Measurements from ENCODE around the gene PDGFRB. TPM values are rescaled to one million over a fixed set of nuclear protein-coding genes. Genes with fewer than 3 reads are reported as not detected.

PDGFRB gene
- total RNA-seq, 2 donors from 2014 or later, result 62.9 to 68.3 TPM

DNA sequence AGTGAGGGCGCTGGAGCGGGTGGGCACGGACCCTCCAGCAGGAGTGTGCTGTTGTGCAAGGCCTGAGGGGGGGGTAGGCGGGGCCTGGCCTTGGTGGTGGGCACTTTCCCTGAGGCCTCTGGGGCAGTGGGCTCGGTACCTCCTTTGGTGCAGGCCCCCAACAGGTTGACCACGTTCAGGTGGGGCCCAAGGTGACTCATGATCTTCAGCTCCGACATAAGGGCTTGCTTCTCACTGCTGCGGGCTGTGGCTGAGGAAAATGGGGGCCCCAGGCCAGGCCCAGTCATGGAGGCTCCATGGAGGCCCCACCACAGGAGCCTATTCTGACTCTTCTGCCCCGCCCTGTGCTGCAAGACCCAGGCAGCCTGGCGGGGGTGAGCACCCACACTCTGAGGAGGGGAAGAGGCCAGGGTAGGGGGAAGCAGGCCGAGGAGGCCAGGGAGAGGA, 31.5 kb downstream of the PDGFRB start:
- intact Hi-C loops (cut with DNase I), result no loop called here
- ATAC-seq (no peak), DNase-seq (no peak)

DNA sequence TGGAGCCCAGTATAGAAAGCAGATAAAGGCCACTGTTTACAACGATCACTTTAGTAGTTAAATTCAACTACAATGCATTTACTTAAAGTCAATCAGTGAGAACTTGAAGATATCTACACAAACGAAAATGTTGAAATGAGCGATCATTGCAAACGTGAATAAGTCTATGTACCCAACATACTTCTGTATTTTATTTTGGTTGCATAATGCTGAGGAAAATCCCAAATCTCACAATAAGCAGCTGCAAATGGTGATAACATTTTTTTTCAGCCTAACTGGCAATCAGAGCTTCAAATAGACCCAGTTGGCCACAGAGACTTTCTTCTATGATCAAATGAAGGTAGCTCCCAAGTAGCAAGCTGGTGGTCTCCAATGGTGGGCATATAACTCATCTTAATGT, 32.1 kb downstream of the PDGFRB start:
- intact Hi-C loops (cut with DNase I), result no loop called here

DNA sequence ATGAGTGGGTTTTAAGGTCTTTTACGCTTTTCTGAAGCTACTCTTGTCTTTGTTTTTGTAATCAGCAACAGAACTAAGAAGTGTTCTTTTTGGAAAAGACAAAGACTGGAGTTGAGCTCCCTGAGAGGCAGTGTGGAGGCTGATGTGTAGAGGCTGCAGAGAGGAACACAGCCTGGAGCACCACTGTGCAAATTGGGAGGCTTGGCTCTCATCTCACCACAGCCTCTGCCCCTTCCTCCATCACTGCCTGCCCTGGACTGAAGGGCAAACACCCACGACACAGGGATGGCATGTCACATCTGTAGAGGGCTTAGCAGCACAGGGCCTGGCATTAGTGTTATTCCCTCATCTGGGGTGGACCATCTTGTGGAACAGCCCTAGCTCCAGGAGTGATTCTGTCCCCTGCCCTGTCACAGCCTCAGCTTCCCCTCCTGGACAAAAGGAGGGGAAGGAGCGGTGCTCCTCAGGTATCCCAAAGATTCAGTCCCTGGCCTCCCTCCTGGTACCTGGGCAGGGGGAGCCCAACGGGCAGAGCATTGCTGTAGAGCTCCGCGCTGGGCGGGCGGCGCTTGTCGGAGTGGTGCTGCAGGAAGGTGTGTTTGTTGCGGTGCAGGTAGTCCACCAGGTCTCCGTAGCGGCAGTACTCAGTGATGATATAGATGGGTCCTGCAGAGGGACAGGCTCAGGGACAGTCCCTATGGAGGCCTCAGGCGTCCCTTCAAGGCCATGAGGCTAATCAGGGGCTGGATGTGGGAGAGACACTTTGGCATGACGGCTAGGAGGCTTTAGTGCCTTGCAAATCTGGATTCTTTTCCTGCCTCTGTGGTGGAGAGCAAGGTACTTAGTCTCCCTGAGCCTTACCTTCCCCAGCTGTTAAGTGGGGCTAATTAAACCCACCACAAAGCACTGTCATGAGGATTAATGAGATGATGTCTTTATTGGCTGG, 32.8 kb downstream of the PDGFRB start:
- DNase-seq (no peak), ATAC-seq (no peak)
- intact Hi-C loops (cut with DNase I), result no loop called here

More for the DNA sequence above, 32.1 kb downstream of the PDGFRB start:
- ATAC-seq (no peak), DNase-seq (no peak)

DNA sequence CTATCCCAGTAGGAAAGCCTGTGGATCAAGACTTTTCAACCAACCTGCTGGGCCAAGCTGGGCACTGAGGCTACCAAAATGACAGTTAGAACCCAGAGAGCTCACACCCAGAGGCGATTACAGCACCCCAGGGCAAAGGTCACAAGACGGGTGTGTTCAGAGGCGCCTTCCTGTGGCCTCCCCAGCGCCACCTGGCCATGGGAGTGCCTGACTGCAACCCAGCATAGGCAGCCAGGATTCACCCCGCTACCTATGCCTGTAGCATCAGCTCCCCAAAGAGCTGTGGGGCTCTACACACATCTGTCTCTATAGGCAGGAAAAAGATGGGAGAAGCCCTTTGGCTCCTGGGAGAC, 33.5 kb downstream of the PDGFRB start:
- DNase-seq (no peak), ATAC-seq (no peak)
- intact Hi-C loops (cut with DNase I), result no loop called here

DNA sequence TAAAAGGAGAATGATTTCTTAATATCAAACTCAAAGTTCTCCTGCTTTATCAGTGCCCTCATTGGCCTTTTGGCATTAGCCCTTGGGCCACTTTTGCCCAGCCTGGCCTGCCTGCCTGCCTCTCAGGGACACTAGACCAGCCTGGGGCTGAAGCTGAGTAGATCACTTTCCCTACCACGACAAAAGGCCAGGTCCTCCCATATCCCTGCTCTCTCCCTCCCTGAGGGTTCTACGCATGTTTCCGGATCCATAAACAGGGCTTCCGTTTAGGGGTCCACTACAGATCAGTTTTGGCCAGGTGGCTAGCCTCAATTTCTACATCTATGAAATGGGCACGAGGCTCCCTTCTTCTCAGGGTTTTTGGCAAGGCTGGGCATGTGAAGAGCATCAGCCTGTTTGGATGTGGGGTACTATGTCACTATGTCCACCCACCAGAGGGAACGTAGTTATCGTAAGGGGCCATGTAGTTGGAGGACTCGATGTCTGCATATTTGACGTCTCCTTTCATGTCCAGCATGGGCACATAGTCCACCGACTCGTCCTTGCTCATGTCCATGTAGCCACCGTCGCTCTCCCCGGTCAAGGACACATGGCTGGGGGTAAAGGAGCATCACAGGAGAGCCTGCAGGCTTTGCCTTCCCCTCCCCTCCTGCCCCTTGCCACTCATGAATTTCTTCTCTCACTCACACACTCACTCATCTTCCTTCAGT, 34.0 kb downstream of the PDGFRB start:
- intact Hi-C loops (cut with DNase I), result no loop called here
- DNase-seq (no peak), ATAC-seq (no peak)

DNA sequence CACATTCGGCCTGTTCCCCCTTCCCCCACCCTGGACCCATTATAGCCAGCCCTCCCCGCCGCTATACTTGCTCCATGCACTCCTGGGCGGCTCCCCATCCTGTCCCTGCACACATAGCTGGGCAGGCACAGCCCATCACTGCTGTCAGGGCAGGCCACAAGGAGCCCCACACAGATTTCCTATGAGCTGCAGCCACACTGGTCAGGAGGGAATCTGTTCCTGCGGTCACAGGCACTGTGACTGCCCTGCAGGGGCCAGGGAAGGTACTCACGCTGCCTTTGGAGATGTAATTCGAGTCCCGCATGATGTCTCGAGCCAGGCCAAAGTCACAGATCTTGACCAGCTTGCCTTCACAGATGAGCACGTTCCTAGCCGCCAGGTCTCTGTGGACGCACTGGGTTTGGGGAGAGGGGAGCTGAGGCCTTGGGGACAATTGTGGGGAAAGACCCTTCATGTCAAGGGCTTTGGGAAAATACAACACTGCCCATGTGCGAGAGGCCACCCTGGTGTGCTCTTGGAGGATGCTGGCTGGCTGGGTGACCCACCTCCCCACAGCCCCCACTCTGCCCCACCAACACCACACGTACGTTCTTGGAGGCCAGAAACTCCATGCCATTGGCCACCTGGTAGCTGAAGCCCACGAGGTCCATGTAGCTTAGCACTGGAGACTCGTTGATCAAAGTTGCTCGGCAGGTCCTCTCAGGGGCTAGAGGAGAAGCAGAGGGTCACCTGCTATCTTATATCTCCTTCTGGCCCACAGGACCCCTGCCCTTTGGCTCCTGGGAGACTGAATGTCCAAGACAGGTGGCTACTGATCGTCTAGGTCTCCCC, 34.8 kb downstream of the PDGFRB start:
- intact Hi-C loops (cut with DNase I), result no loop called here
- ATAC-seq (no peak), DNase-seq (no peak)

DNA sequence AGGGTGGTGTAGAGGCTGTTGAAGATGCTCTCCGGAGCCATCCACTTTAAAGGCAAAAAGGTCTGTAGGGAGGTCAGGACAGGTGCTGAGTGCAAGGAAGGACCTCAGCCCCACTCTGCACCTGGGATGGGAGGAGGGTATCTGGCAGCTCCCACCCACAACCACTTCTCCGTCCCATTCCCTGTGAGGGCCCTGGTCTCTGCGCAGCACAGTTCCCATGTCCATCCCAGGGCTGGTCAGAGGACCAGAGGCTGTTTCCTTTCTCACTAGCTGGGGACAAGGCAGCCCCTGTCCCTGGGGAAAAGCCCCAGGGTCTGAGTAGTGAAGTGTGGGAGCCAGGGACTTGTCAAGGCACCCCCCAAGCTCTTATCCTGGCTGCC, 35.6 kb downstream of the PDGFRB start:
- no peak for DNase-seq
- intact Hi-C loops (cut with DNase I), result no loop called here
- ATAC-seq, result no peak

DNA sequence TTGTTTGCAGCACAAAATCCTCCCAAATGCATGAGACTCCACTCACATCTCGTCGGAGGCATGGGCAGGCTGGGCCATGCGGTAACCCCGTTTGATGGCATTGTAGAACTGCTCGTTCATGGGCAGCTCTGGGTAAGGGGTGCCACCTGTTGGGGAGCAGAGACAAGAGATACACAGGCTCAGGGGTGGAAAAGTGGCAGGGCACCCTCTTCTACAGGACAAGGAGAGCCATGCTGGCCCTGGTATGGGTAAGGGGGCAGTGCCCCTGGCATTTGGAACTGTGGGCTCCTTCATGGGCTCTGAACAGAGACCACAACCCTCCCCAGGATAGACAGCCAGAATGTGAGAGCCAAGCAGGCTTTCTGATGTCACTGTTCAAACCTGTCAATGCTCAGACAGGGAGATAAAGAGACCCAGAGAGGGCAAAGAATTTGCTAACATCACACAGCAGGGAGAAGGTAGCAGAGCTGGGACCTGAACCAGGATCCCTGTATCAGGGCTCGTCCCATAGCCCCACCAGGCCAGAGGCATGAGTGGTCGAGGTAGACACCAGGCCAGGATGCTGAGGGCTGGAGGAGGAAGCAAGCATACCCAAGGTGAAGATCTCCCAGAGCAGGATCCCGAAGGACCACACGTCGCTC, 36.1 kb downstream of the PDGFRB start:
- ATAC-seq, result no peak
- intact Hi-C loops (cut with DNase I), result no loop called here
- no peak for DNase-seq

DNA sequence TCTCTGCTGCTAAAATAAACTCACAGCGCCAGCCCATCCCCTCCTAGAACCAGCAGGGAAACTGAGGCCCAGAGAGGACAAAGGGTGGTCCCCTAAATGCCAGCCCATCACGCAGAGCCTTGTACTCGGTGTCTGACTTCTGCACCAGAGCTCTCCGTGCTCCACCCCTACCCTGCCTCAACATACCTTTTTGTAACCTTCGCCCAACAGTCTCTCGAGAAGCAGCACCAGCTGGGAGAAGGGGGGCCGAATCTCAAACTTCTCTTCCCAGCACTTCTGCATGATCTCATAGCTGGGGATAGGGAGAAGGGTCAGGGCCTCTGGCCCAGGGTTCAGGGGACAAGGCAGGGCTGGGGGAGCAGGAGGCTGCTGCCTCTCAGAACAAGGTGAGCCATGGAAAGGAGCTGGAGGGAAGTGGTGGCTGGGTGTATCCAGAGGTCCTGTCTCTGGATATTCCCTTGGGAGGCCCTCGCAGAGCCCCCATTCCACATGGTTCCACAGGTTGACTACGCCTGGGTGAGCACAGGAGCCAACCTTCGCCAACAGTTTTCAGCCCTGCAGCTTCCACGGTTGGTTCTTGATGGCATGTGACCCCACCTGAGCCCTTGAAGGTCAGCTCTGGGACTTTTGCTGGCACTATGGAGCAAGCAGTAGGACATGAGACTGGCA, 37.0 kb downstream of the PDGFRB start:
- ATAC-seq, result no peak
- DNase-seq, result no peak

DNA sequence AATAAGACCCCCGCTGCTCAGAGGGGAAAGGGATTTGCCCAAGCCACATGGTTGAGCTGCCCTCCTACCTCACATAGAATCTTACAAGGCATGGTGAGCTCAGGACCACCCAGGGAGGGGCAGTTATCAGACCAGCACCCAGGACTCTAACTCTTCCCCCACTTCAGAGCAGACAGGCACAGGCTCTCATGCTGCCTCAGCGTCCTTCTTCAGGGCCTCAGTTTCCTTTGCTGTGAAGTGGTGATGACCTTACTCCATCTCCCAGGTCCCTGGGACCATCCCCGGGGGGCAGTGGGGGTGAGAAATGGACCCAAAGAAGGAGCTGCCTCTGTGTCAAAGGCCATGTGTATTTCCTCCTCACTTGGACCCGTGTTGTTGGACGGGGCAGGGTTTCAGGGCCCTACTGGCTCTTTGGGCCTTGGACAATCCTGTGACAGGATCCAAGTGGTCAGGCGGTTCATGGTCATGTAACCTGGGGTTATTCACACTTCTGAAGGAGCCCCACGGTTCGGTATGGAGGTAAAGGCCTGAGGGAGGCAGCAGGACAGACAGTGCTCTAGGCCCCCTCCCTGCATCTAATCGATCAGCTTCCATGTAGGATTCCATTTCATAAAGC, 37.6 kb downstream of the PDGFRB start:
- DNase-seq (no peak), ATAC-seq (no peak)
- intact Hi-C loops (cut with DNase I), result no loop called here

More for the DNA sequence above, 37.0 kb downstream of the PDGFRB start:
- intact Hi-C loops (cut with DNase I), result no loop called here

DNA sequence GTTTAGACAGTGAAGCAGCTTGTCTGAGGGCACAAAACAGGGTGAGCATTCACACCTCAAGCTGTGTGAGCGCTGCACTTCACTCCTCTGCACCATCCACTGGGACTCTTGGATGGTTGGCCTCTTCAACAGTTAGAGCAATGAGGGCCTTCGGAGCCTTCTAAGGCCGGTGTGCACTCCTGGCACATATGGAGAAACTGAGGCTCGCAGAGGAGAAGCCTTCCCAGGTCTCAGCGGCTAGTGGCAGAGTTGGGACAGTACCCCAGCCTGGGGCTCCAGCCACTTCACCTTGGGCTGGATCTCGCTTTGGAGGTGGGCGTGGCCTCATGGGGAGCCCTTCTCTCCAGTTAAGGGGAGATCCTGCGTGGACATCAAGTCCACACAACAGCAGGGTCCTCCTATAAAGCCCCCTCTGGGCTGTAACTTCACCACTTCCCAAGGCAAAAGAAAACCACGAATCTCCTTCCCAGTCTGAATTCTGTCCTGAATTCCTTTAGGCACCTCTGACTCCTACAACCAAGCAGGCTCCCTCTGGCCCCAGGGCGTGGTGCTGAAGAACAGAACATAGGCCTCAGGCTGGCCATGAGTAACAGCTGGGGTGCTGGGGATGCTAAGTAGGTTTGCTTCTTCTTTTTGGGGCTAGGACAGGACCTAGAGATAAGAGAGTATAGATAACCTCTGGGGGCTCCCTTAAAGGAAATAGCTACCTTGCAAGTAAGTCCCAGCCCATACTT, 38.8 kb downstream of the PDGFRB start:
- DNase-seq (no peak), ATAC-seq (no peak)
- intact Hi-C loops (cut with DNase I), result no loop called here

DNA sequence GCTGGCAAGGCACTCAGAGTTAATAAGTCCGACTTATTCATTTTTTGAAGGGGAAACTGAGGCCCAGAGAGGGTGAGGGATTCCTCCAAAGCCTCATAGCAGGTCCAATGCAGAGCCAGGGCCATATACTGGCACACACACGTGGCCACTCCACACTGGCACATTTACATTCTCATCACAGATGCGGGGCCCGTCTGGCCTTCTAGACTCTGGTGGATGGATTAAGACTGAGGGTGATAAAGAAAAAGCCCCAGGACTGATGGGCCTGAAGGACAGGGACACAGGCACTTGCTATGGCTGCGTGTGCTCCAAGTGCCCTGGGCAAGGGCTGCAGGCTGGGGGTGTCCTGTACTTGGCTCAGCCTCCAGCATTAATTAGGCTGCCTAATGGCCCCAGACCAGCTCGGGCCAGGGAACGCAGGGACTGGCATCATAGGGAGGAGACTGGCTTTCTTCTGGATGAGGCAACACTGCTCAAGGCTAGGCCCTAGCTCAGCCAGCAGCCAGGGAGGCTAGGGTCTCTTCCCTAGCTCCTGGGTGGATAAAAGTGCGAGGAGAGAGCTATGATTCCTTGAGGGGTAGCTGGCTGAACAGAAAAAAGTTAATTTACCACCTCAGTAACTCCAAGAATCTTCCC, 40.8 kb downstream of the PDGFRB start:
- DNase-seq (no peak), ATAC-seq (no peak)
- intact Hi-C loops (cut with DNase I), result no loop called here

DNA sequence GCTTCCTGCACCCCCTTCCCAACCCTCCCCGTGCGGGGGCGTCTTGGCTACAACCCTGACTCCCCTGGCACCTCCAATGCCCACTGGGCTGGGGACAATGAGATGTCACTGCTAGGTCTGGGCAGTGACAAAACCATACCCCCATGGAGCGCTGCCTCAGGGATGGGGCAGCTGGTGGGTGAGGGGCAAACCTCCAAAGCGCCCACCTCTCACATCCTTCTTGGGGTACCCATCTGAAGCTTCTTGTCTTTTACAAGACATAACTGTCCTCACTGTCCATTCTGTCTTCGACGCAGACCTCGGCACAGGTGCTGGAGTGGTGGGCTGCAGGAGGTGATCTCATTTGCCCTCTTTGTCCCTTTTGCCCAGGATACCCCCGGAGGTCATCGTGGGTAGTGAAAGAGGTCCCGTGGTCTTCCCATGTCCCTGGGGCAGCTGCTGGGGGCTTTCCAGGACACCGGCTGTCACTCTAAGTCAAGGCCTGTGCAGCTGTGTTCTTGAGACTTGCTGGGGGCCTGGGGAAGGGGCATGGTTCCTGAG, 41.5 kb downstream of the PDGFRB start:
- ATAC-seq (no peak), DNase-seq (no peak)
- intact Hi-C loops (cut with DNase I), result no loop called here

DNA sequence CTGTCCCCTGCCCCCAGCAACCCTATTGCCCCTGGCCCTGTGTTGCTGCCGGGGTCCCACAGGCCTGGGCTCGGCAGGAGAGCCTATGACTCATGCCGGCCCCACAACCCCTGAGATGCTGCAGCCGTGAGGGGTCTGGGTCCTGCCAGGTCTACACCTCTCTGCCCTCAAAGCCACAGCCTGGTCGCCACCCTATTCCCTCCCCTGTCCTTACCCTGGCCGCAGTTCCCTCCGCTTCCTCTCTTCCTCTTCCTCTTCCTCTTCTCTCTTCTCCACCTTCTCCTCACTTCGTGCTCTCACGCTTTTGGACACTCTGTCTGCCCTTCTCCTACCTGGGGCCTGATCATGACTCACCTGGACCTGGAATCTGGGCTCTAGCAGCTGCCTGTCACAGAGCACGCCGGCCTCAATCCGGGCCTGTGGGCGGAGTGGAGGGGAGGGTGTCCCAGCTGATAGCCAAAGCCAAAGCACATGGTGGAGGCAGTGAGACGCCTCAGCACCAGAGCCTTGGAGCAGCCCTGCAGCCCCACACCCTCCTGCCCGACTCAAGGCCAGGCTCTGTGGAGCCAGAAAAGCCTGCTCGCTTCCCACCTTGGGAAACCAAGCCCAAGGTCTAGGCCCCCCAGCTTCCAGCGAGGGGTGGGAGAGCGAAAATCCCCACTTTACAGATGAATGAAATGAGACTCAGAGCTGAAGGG, 42.4 kb downstream of the PDGFRB start:
- peak; percentile 39 to 61 for ATAC-seq
- intact Hi-C loops (cut with DNase I), result no loop called here
- peak; percentile 44 for DNase-seq

DNA sequence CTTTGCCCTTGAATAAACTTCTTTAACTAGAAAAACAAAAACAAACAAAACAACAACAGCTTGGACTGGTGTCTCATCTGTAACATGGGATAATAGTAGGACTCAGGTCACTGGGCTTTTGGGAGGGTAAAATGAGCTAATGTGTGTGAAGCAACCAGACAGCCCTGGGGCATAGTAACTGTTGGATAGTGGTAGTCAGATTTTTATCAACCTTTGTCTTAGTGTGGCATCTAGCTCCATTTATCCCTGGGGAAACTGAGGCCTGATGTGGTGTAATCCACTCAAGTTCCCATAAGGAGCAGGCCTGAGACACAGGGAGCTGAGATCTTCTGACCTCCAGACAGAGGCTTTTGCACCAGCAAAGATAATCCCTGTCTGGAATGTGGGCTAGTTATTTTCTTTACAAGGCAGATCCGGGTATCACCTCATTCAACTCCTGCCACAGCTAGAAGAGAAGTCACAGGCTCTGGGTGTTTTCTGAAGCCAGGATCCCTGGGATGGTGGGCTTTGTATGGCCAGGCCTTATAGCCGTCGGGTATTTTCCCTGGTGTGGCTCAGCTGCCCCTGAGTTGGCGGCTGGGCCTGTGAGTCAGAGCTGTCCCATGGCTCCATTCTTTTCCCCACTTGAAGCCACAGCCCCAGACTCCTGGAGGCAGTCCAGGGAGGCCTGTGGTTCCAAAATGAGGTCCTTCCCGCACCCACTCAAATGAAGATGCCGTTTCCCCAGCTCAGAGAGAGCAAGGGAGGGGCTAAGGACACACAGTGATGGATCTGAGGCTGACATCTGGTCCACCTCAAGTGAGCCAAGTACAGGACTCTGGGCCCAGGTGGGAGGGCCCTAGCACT, 43.2 kb downstream of the PDGFRB start:
- intact Hi-C loops (cut with DNase I), result no loop called here
- DNase-seq, result peak; percentile 80
- ATAC-seq, result peak; percentile 50 to 75

Data from left cardiac atrium (tissue), 4 donors.